RWPE2 (cell line): ENCODE data around the gene DMRT2.
A peak's percentile ranks its signal among the peaks of the same experiment; 100 is the strongest.

Experiments used
- ATAC-seq: fragments of 200-7000 bp; cut with Tn5 transposase; 3 replicates; pipeline ENCODE4 v1.9.1; 2021; ENCODE audit warnings: low read depth
- DNase-seq: peaks from one replicate; pipeline ENCODE4 v3.0.0-alpha.2; 2020; ENCODE audit warnings: low spot score
- H3K27ac ChIP-seq: fragments of 450-650 bp; 2 replicates; pipeline ENCODE4 v1.5.1; 2017; ENCODE audit warnings: mild to moderate bottlenecking; ENCODE audit not compliant: poor library complexity, severe bottlenecking
- H3K27me3 ChIP-seq: fragments of 250-450 bp; sonication (Bioruptor Pico); 2 replicates; pipeline ENCODE4 v1.5.1; 2021; ENCODE audit warnings: mild to moderate bottlenecking, moderate library complexity; ENCODE audit not compliant: insufficient read depth, poor library complexity, severe bottlenecking
- H3K36me3 ChIP-seq: fragments of 250-450 bp; sonication (Bioruptor Pico); 2 replicates; pipeline ENCODE4 v1.5.1; 2020; ENCODE audit warnings: low read depth, mild to moderate bottlenecking, moderate library complexity
- H3K4me1 ChIP-seq: fragments of 250-450 bp; sonication (Bioruptor Pico); 2 replicates; pipeline ENCODE4 v1.5.1; 2021; ENCODE audit warnings: mild to moderate bottlenecking, moderate library complexity; ENCODE audit not compliant: insufficient read depth, poor library complexity, severe bottlenecking
- H3K4me3 ChIP-seq: fragments of 250-450 bp; sonication (Bioruptor Pico); 2 replicates; pipeline ENCODE4 v1.5.1; 2021; ENCODE audit warnings: mild to moderate bottlenecking, moderate library complexity; ENCODE audit not compliant: severe bottlenecking
- H3K9me3 ChIP-seq: fragments of 250-450 bp; sonication (Bioruptor Pico); 2 replicates; pipeline ENCODE4 v1.5.1; 2021; ENCODE audit warnings: mild to moderate bottlenecking, moderate library complexity; ENCODE audit not compliant: severe bottlenecking
- TF ChIP-seq, protein P1 (sequence below): fragments of 450-650 bp; IDR thresholded peaks from one replicate; pipeline ENCODE4 v1.5.1; 2017; ENCODE audit warnings: mild to moderate bottlenecking, moderate library complexity; ENCODE audit not compliant: poor library complexity, severe bottlenecking

Gene DMRT2

GRCh38 chr9:1096155-1096964 is 46.2 kb downstream of the DMRT2 start:
- Histone ChIP-seq H3K27me3 (no peaks in the 10 kb centered on the region), H3K36me3 (no peaks in the 10 kb centered on the region), H3K9me3 (no peaks in the 10 kb centered on the region), H3K4me1 (no peaks in the 10 kb centered on the region), H3K27ac (no peak overlapping the region), H3K4me3 (no peak overlapping the region)
- DNase-seq, result no peak
- ATAC-seq, result 0 out of 3 replicates have a peak, but pooled peaks have one; percentile 32
- TF ChIP-seq, protein P1, sequence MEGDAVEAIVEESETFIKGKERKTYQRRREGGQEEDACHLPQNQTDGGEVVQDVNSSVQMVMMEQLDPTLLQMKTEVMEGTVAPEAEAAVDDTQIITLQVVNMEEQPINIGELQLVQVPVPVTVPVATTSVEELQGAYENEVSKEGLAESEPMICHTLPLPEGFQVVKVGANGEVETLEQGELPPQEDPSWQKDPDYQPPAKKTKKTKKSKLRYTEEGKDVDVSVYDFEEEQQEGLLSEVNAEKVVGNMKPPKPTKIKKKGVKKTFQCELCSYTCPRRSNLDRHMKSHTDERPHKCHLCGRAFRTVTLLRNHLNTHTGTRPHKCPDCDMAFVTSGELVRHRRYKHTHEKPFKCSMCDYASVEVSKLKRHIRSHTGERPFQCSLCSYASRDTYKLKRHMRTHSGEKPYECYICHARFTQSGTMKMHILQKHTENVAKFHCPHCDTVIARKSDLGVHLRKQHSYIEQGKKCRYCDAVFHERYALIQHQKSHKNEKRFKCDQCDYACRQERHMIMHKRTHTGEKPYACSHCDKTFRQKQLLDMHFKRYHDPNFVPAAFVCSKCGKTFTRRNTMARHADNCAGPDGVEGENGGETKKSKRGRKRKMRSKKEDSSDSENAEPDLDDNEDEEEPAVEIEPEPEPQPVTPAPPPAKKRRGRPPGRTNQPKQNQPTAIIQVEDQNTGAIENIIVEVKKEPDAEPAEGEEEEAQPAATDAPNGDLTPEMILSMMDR, result no peak

DNA sequence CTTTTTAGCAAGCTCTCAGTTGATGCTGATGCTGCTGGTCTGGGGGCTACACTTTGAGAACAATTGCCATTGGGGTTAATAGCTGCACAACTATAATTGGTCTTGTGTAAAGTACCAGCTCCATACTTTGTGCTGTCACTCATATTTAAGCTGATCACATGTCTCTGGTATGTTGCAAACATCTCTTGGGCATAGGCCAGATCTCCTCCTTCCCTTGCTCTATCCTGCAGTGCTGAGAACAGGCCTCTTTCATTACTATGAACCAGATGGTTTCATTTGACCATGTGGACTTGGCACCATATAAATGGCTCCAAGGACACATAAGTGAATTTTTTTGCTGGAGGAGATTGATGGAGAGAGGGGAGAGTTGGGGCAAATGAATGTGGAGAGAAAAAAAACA is 48.4 kb downstream of the DMRT2 start:
- Histone ChIP-seq H3K27ac (no peak overlapping the region), H3K27me3 (no peaks in the 10 kb centered on the region), H3K4me3 (no peak overlapping the region), H3K9me3 (no peaks in the 10 kb centered on the region), H3K36me3 (no peaks in the 10 kb centered on the region), H3K4me1 (no peaks in the 10 kb centered on the region)
- ATAC-seq (no peak), DNase-seq (no peak)
- TF ChIP-seq, protein P1, result no peak

DNA sequence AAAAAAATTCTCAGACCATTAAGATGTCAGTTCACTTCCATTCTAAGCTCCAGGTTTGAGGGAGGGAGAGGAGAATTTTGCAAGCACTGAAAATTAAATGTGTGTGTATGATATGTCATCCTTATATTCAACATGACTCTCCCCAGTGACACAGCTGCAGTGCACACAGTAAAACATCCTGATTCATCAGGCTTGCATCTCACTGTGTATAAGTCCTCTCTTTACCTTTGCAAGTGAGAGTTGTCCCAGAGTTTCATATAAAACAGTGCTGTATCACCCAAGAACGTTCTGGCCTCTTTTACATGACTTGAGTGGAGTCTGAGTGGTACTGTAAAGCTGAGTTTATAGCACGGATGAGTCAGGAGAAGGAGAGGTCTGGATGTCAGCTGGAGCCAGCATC is 50.0 kb downstream of the DMRT2 start:
- Histone ChIP-seq H3K36me3 (no peaks in the 10 kb centered on the region), H3K27ac (no peak overlapping the region), H3K4me1 (no peaks in the 10 kb centered on the region), H3K4me3 (no peak overlapping the region), H3K27me3 (no peaks in the 10 kb centered on the region), H3K9me3 (no peaks in the 10 kb centered on the region)
- ATAC-seq (0 out of 3 replicates have a peak, but pooled peaks have one; percentile 31), DNase-seq (no peak)
- TF ChIP-seq, protein P1, result no peak

DNA sequence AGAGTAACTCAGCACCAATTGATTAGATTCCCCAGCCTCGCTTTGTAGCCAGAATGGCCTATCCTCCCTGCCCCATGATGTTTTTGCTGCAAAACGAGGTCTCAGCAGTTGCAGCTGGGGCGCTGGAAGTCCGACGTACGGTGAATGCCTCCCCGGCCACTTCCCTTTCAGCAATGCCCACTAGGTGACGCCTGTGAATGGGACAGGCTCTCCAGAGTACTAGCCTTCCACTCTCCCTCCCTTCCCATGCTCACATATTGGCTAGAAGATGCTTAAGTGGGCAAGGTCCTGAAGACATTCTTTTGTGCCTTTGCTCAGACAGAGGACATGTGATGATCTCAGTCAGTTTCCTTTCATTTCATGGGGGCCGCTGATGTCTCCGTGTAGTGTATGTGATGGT is 50.8 kb downstream of the DMRT2 start:
- peak; percentile 82 for ATAC-seq
- H3K4me3 ChIP-seq, result no peak overlapping the region
- TF ChIP-seq, protein P1, result peak; percentile 81
- no peaks in the 10 kb centered on the region for H3K9me3 ChIP-seq
- no peaks in the 10 kb centered on the region for H3K4me1 ChIP-seq
- no peaks in the 10 kb centered on the region for H3K27me3 ChIP-seq
- H3K27ac ChIP-seq, result no peak overlapping the region
- DNase-seq, result no peak
- H3K36me3 ChIP-seq, result no peaks in the 10 kb centered on the region
